GM18951 (cell line): ENCODE measurements around the gene TPH1.

Source experiments
- POLR2A ChIP-seq: IDR thresholded peaks from 4 replicates; pipeline ENCODE4 v1.6.1; 2011; ENCODE audit warnings: mild to moderate bottlenecking; ENCODE audit not compliant: insufficient read length, insufficient read depth; ENCODE audit errors: extremely low read depth
- in situ Hi-C: fragments of 300-500 bp; cut with MboI; formaldehyde crosslinking; loops from one replicate; pipeline ENCODE4 v1.12.0; 2022; ENCODE audit warnings: low sequenced_read_pairs, mixed read lengths, inconsistent platforms; ENCODE audit not compliant: unreplicated experiment

TPH1 gene

DNA sequence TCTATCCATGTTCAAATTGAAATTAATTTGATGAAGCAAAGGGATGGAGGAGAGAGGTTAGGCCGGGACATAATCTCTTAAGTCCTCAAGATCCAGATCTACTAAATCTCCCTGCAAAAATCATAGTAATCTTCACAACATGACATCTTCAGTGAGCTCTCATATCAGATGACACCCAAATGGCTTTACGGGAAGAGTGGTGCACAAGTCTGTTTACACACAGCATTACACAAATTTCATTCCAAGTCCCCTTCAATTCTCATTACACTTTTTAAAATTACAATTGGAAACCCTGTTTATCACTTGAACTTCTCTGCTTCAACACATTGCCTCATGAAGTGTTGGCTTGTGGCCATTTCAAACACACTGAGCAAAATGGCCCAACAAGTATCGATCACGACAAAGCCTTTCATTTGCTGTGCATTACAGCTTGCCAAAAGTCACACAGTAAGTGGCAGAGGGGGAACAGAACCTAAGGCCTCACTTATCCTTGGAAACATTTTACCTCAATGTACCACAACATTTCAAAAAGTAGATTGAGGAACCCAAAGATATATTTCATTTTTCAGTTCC lies 17.9 kb upstream of the TPH1 start:
- TF ChIP-seq POLR2A: no peak
- in situ Hi-C loops: no loop called here

DNA sequence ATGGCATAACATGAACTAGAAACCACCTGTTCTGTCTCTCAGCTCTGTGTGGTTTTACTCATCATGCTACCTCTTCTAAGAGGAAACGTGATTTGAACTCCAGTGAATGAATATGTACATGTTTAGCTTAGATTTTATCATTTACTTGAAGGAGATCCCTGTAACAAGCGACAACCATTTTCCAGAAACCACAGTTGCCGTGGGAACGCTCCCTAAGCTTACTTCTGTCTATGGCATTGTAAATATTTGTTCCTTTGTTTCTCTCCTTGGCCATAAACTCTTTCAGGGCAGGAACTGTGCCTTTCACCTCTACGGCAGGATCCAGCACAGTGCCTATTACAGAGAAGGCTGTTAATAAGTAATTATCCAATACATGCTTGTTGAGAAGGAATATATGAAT lies 17.1 kb upstream of the TPH1 start:
- in situ Hi-C loops: no loop called here
- TF ChIP-seq POLR2A: no peak

DNA sequence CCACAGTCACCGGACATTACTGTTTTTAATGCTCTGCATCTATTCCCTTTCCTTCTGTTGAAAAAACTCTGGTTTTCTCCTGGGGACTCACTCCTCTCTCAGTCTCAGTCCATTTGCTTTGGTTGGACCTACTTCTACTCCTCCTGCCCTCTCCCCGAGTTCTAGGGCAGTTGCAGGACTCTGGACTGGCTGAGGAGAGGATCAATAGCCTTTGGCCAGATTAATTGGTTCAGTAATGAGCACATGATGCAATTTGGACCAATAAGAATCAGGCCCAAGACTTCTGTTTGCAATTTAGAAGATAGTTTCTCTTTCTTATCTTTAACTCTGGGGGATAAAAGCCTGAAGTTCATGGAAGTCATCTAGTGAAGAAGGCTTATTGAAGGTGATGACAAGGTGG lies 15.3 kb upstream of the TPH1 start:
- no peak for TF ChIP-seq POLR2A
- in situ Hi-C loops: no loop called here

DNA sequence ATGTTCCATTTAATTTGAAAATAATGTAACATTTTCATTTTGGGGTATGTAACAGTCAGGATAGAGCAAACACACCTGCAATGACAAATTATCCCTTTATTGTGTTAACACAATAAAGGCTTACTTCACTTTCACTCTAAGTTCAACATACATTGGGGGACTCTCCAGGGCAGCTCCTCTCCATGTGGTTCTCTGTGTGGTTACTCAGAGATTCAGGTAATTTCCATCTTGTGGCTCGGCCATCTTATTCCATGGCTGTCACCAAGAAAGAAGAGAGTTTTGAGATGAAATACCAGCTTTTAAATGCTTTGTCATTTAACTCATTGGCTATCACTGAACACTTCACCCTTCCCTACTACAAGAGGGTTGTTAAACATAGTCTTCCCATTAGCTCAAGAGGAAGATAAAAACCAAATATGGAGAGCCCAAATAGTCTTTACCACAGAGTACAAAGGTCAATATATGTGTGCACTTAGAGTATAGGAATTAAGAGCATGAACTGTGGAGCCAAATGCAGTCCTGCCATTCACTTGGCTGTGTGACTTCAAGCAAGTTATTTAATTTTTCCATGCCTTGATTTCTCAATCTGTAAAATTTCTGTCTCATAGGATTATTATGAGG lies 10.6 kb upstream of the TPH1 start:
- no peak for TF ChIP-seq POLR2A
- in situ Hi-C loops: no loop called here

DNA sequence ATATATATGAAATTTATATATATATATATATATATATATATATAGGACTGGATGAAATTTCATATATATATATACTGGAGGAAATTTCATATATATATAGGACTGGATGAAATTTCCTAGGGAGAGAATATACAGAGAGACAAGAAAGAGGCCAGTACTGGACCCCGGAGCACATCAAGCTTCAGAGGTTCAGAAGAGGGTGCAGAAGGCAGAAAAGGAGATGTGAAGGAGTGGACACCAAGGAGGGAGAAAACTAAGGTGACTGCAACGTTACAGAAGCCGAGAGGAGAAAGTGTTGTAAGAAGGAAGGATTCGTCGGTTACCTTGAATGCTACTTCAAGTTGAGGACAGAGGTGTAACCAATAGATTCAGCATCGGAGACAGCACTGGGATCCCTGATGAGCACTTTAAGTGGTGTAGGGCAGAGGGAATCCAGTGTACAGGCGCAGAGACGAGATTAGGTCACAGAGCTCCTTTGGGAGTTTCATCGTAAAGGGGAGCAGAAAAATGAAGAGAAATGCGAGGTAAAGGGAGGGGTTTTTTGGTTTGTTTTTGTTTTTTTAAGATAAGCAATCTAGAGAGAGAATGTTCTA lies 8.5 kb upstream of the TPH1 start:
- TF ChIP-seq POLR2A: no peak
- in situ Hi-C loops: no loop called here

DNA sequence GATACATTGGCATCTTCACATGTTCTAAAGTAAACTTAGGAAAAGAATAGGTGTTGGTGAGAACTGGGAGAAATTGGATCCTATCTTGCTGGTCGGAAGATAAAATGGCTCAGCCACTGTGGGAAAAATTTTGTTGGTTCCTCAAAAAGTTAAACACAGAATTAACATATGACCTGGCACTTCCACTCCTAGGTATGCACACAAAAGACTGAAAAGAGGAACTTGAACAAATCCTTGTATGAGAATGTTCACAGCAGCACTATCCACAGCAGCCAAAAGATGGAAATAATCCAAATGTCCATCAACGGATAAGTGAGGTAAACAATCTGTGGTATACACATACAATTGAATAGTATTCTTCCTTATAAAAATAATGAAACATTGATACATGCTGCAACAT lies 4.8 kb upstream of the TPH1 start:
- in situ Hi-C loops: no loop called here
- TF ChIP-seq POLR2A: no peak

DNA sequence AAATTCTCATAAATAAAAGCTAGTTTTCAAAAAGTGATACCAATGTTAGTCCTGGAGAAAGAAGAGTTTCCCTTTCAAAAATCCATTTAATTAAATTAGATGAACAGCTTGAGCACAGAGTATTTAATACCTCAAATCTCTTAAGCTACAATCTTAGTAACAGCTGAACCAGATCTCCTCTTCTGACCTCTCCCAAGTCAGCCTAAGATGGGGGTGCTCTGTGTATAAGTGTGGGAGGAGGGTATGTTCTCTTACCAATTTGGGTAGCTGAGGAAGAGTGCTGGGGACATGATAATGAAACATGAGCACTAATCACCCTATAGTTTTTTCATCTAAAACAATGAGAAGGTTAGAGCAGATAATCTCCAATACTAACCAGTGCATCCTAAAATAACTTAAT lies 9.6 kb downstream of the TPH1 start:
- TF ChIP-seq POLR2A: no peak

DNA sequence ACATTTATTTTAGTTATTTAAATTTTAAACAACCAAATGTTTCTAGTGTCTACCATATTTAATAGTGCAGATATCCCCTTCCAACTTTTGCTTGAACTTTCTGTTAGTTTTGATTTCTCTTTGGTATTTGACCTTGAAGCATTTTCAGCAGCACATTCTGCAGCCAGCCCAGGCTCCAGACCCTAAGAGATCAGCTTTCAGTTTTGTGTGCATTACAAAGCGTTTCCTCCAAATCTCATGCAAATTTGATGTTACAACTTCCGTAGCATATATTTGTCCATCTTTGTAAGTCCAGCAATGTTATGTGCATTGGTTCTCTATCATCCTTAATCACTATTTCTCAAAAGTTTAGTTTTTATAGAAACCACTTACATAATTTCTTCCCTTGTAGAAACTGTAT lies 18.6 kb downstream of the TPH1 start:
- in situ Hi-C loops: no loop called here
- no peak for TF ChIP-seq POLR2A

More for the DNA sequence above, 9.6 kb downstream of the TPH1 start:
- in situ Hi-C loops: no loop called here

DNA sequence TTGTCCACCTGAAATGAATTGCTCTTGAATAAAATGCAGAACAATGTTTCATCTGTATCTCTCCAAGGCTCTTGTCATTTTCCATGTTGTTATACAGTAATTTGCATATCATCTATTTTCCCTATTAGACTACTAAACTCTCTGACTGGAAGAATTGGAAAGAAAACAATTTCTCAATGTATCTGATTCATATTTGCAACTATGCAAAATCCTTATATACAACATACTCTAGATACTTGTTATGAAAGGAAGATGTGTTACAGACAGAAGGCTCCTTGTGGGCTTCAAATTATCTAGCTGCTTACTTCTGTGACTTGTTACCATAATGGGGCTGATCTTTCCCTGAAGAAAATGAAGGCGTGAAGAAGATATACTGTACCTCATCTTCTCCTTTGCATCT lies 23.6 kb downstream of the TPH1 start:
- in situ Hi-C loops: no loop called here
- no peak for TF ChIP-seq POLR2A

DNA sequence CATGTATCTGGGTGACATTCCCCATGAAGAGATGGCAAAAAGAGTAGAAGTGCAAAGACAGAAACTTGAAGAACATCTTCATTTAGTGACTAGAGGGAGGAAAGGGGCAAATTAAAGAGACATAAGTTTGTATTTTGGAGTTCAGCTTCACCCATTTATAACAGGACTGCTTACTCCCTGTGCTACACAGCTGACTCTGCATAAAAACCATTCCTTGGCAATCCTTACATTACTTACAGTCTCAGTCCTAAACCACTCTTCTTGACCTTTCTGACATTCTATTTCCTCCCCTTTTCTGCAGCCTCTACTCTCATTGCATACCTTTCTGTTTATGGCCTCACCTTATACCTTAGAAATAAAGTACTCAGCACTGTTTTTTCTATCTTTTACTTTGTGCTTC lies 26.4 kb downstream of the TPH1 start:
- TF ChIP-seq POLR2A: no peak
- in situ Hi-C loops: no loop called here

DNA sequence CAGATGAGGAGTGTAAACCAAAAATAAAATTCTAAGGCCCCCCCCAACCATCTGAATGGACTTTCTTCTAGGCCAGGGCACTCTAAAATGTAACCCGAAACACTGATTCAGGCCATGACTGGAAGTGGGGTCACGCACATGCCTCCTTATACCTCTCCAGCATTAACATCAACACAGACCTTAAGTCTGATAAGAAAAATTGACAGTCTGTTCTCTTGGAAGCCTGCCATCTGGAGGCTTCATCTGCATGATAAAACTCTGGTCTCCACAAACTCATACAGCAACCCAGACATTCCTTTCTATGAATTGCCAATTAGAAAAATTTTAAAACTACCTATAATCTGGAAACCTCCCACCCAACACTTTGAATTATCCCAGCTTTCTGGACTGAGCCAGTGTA lies 29.3 kb downstream of the TPH1 start:
- in situ Hi-C loops: no loop called here
- no peak for TF ChIP-seq POLR2A

DNA sequence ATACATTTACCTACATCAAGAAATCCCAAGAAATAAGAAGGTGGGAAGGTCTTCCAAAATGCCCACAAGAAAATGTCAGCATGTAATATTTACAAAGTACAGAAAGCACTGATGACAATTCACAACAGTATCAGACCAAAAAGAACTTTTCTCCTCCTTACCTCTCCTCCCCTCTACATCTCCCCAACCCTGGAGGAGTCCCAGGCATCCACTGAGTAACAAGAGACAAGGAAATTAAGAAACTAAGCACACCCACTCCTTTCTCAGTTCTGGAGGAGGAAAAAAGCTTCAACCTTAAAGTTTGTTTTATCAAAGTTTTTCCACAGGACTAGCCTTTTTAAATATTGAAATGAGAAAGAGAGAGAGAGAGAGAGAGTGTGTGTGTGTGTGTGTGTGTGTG lies 31.2 kb downstream of the TPH1 start:
- TF ChIP-seq POLR2A: no peak
- in situ Hi-C loops: no loop called here

DNA sequence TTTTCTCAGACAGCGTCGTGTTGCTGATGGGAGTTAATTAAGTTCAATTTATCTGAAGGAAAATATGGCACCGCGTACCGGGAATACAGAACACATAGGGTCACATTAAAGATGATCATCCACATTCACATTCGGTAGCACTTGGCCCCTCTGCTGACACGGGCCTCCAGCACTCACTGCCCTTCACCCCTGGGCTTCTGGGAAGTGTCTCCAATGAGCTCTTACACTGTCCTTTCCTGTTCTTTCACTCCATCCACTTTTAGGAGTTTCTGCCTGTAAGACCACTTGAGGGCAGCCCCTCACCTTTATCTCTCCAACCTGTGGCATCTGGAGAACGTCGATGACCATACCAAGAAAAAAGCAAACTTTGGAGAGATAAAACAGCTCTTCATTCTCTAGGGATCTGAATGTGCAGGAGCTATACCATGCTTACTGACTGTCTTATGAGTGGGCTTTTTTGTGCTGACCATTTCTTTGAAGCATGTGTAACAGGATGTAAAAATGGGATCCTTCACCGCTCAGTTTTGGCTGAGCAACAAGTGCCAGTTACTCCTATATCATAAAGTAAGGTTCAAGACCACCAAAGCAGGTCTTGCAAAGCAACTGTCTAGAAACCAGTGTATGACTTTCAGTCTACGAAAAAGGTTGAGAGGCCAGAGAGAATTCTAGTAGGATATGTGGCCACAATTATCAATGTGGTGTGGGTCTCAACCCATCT lies 32.1 kb downstream of the TPH1 start:
- in situ Hi-C loops: no loop called here
- no peak for TF ChIP-seq POLR2A

DNA sequence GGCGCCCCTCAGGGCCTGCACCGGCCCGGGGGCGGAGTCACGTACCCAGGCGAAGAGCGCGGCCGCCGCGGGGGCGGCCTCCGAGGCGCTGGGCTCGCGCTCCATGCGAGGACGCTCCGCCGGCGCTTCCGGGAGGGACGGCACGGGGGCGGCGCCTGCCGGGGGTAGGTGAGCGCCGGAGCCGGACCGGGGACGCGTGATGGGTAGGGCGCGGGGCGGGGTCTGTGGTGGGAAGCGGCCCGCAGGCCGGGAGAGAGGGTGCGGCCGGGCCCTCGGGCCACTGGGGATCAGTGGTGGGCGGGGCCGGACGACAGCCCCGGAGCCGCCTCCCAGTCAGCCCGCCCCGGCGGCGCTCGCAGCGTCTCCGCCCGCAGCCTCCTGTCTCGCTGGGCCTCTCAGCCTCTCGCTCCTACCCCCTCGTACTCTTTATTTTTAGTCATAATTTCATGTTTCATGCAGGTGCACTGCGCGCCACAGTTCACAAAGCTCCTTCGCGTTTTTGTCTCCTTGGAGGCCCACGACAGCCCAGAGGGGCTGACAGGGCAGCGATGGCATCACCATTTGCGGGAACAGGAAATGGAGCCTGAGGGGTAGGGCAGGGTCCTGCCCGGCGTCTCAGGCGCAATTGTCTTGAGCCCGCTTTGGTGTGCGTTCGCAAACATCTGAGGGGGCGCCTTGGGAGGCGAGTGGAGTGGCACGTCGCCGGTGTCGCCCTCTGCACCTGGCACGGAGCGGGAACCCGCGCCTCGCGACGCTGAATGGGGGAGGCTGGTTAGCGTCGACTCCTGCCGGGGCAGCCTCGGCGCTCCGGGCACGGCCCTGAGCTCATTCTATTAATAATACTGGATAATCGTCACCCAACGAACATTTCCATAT lies 32.9 kb downstream of the TPH1 start, which contains the start of gene SERGEF:
SERGEF (minus strand) TSS at position 142 of the 876 bp plus-strand sequence; CDS start at position 105, 37 bp downstream.
- in situ Hi-C loops: no loop called here
- peak; percentile 94 for TF ChIP-seq POLR2A
